Calu3 (cell line): ENCODE measurements around the gene AQP6. TPM values are rescaled to one million over a fixed set of nuclear protein-coding genes. Genes with fewer than 3 reads are reported as not detected.

Experiments
- BruUV-seq: library from RNA; stranded (reverse); fragments of 400-500 nt; replicated peaks from 2 replicates; lab custom pipeline; 2021; lab: Mats Ljungman, UMichigan
- CTCF ChIA-PET: fragments of 300-600 bp; sonication (Branson Sonifier 250); formaldehyde crosslinking; loops from one replicate; lab custom pipeline; 2022; ENCODE audit warnings: antibody characterized with exemption; lab: Charles Lee
- DNase-seq: peaks from one replicate; pipeline ENCODE4 v3.0.0; 2022
- H3K27ac Mint-ChIP-seq: one replicate; pipeline ENCODE4 v1.8.0; 2022; ENCODE audit warnings: mixed read lengths; ENCODE audit not compliant: unreplicated experiment
- H3K27me3 Mint-ChIP-seq: one replicate; pipeline ENCODE4 v1.8.0; 2022; ENCODE audit warnings: mixed read lengths; ENCODE audit not compliant: unreplicated experiment
- H3K36me3 Mint-ChIP-seq: one replicate; pipeline ENCODE4 v1.8.0; 2022; ENCODE audit warnings: mild to moderate bottlenecking, moderate library complexity, mixed read lengths; ENCODE audit not compliant: insufficient read depth, unreplicated experiment
- H3K4me1 Mint-ChIP-seq: one replicate; pipeline ENCODE4 v1.8.0; 2022; ENCODE audit warnings: mild to moderate bottlenecking, low read depth, mixed read lengths; ENCODE audit not compliant: unreplicated experiment
- H3K4me3 Mint-ChIP-seq: one replicate; pipeline ENCODE4 v1.8.0; 2022; ENCODE audit warnings: mild to moderate bottlenecking, low read depth, moderate library complexity, mixed read lengths; ENCODE audit not compliant: unreplicated experiment
- H3K9me3 Mint-ChIP-seq: one replicate; pipeline ENCODE4 v1.8.0; 2022; ENCODE audit warnings: low read depth, mixed read lengths; ENCODE audit not compliant: unreplicated experiment
- CTCF ChIP-seq: fragments of 200-600 bp; IDR thresholded peaks from one replicate; pipeline ENCODE4 v1.8.0; 2022; ENCODE audit warnings: antibody characterized with exemption; ENCODE audit not compliant: unreplicated experiment
- intact Hi-C: fragments of 100-400 bp; cut with micrococcal nuclease; formaldehyde crosslinking; loops from one replicate; pipeline ENCODE4 v1.10.0; 2022; ENCODE audit not compliant: unreplicated experiment
- total RNA-seq: library from RNA; stranded (reverse); gene quantifications from 2 replicates; pipeline ENCODE4 v1.2.3, GENCODE V29; 2022

AQP6 gene
- total RNA-seq, 1 experiment from 2014 or later, result 0.94 TPM

- no peaks in the 10 kb centered on the region for H3K27me3 Mint-ChIP-seq
- H3K4me1 Mint-ChIP-seq, result peaks cover 15% of the 10 kb centered on the region
- intact Hi-C loops, result no loop called here
- DNase-seq, result no peak
- H3K36me3 Mint-ChIP-seq, result no peaks in the 10 kb centered on the region
- no peak for TF ChIP-seq CTCF
- no peak overlapping the region for H3K27ac Mint-ChIP-seq
- no peaks in the 10 kb centered on the region for H3K9me3 Mint-ChIP-seq
- CTCF ChIA-PET, result no interaction called here
- H3K4me3 Mint-ChIP-seq, result no peak overlapping the region
- BruUV-seq, result no TSS peak
Observed at GRCh38 chr12:49925433-49926204, 47.1 kb upstream of the AQP6 start.

DNA sequence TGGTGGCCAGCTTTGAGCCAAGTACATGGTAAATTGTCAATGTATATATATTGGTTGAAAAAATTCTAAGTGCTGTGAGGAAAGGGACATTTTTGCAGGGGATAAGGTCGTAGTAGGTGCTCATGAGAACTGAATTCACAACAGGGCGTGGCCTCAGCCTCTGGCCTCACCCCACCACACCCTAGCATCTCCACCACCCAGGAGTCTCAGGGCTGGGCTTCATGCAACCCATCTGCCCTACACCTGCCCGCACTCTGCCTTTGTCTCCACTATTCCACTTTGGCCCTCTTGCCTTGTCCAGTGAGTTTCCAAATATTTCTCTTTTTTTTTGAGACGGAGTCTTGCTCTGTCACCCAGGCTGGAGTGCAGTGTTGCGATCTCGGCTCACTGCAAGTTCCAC is 44.3 kb upstream of the AQP6 start:
- TF ChIP-seq CTCF, result no peak
- H3K4me1 Mint-ChIP-seq, result no peaks in the 10 kb centered on the region
- no peaks in the 10 kb centered on the region for H3K9me3 Mint-ChIP-seq
- no peak for DNase-seq
- intact Hi-C loops, result no loop called here
- H3K27me3 Mint-ChIP-seq, result no peaks in the 10 kb centered on the region
- CTCF ChIA-PET, result no interaction called here
- no peaks in the 10 kb centered on the region for H3K36me3 Mint-ChIP-seq
- no peak overlapping the region for H3K4me3 Mint-ChIP-seq
- no TSS peak for BruUV-seq
- no peak overlapping the region for H3K27ac Mint-ChIP-seq

- H3K27me3 Mint-ChIP-seq, result no peaks in the 10 kb centered on the region
- no peaks in the 10 kb centered on the region for H3K36me3 Mint-ChIP-seq
- no peaks in the 10 kb centered on the region for H3K9me3 Mint-ChIP-seq
- no TSS peak for BruUV-seq
- DNase-seq, result no peak
- intact Hi-C loops, result no loop called here
- no peak overlapping the region for H3K27ac Mint-ChIP-seq
- no peak overlapping the region for H3K4me3 Mint-ChIP-seq
- no peak for TF ChIP-seq CTCF
- CTCF ChIA-PET, result no interaction called here
- no peaks in the 10 kb centered on the region for H3K4me1 Mint-ChIP-seq
Observed at GRCh38 chr12:49929581-49929980, 43.2 kb upstream of the AQP6 start.

- no TSS peak for BruUV-seq
- H3K27me3 Mint-ChIP-seq, result no peaks in the 10 kb centered on the region
- H3K36me3 Mint-ChIP-seq, result no peaks in the 10 kb centered on the region
- CTCF ChIA-PET, result no interaction called here
- H3K27ac Mint-ChIP-seq, result no peak overlapping the region
- DNase-seq, result no peak
- no peaks in the 10 kb centered on the region for H3K9me3 Mint-ChIP-seq
- H3K4me3 Mint-ChIP-seq, result no peak overlapping the region
- no peaks in the 10 kb centered on the region for H3K4me1 Mint-ChIP-seq
- TF ChIP-seq CTCF, result no peak
- intact Hi-C loops, result no loop called here
Observed at GRCh38 chr12:49930515-49931288, 42.0 kb upstream of the AQP6 start.
